GM12891 (cell line): ENCODE data around the gene ADAM17.

ENCODE experiments used
- POLR2A ChIP-seq: IDR thresholded peaks from 2 replicates; pipeline ENCODE4 v1.6.1; 2011; ENCODE audit warnings: low read depth, low read length, control low read depth
- POLR2AphosphoS5 ChIP-seq: IDR thresholded peaks from 2 replicates; pipeline ENCODE4 v1.6.1; 2011; ENCODE audit warnings: low read depth, low read length, control low read depth
- TAF1 ChIP-seq: IDR thresholded peaks from 2 replicates; pipeline ENCODE4 v1.6.1; 2011; ENCODE audit warnings: low read depth, low read length, control low read depth

GRCh38 chr2:9471206-9471605 lies 84.4 kb downstream of the ADAM17 start:
- TF ChIP-seq POLR2AphosphoS5 (no peak), TAF1 (no peak), POLR2A (no peak)
